ENCODE results near the gene CAMTA1.

The CAMTA1 gene

GRCh38 chr1:7558041-7558461 lies 772.8 kb downstream of the CAMTA1 start:
- no peak for DNase-seq (ENCODE audit: low spot score)

GRCh38 chr1:7558481-7558880 lies 773.2 kb downstream of the CAMTA1 start:
- DNase-seq (ENCODE audit: low spot score): no peak

GRCh38 chr1:7558921-7559869 lies 773.9 kb downstream of the CAMTA1 start:
- DNase-seq (ENCODE audit: low spot score): peak; percentile 63

- no peak for DNase-seq (ENCODE audit: low spot score)
Measured at GRCh38 chr1:7560128-7560527, 774.9 kb downstream of the CAMTA1 start.

- no peak for DNase-seq (ENCODE audit: low spot score)
Measured at GRCh38 chr1:7560601-7561181, 775.4 kb downstream of the CAMTA1 start.

DNA sequence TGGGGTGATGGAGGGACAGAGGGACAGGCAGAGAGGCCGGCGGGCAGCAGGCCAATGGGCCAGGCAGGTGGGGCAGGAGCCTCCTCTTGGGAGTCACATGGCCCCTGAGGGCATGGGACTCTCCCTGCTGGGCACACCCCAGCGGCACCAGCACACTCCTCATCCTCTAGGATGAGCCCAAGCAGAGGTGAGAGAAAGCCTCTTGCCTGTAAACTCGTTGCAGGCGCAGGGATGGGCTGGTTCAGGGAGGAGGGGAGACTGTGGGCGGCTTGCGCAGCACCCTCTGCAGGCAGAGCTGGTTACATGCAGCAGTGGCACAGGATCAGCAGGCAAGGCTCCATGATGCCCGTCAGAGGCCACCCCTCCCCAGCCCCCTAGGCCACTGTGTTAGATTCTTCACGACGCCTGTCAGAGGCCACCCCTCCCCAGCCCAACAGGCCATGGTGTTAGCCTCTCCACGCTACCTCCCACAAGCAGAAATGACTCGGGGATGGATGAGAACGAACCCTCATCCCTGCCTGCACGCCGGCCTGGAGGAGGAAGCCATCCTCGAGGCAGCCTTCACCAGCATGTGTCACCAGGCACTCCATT lies 776.2 kb downstream of the CAMTA1 start:
- peak; percentile 67 for DNase-seq (ENCODE audit: low spot score)

DNA sequence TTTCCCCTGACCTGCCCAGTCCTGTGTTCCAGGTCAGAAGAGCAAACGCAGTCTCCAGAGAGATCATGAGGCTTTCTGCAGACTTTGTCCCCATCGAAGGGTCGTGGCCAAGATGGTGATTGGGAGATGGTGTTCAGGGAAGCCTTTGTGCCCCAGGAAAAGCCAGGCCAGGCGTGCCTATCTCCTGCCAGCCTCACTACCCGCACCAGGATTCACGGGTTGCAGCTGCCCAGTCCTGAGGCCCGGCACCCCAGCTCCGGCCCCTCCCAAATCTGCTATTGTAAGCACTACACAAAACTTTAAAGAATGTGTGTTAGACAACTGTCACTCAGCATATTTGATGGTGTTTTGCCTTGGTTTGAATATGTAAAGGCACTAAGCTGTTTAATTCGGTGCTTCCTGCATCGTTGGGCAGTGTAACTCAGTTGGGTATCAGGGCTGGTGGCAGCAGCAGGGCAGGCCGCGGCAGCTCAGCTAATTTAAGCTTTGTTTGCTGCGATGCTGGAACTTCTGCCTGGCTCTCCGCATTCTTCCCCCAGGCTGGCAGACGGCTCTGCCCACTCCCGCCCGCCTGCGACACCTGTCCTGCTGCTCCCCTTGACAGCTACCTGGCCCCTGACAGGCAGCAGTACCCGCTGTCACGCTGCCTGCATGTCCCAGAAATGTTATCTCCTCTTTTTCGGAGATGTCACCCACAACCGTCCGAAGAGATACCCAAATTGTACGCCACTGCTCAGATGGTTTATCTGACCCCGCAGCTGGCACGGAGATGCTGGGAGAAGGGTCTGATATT lies 776.9 kb downstream of the CAMTA1 start:
- DNase-seq (ENCODE audit: low spot score): no peak

- no peak for DNase-seq (ENCODE audit: low spot score)
Measured at GRCh38 chr1:7562729-7563605, 777.7 kb downstream of the CAMTA1 start.

- DNase-seq (ENCODE audit: low spot score): no peak
Measured at GRCh38 chr1:7564137-7564536, 778.9 kb downstream of the CAMTA1 start.

- DNase-seq (ENCODE audit: low spot score): no peak
Measured at GRCh38 chr1:7565099-7565750, 780.0 kb downstream of the CAMTA1 start.

- DNase-seq (ENCODE audit: low spot score): no peak
Measured at GRCh38 chr1:7566417-7567375, 781.4 kb downstream of the CAMTA1 start.

DNA sequence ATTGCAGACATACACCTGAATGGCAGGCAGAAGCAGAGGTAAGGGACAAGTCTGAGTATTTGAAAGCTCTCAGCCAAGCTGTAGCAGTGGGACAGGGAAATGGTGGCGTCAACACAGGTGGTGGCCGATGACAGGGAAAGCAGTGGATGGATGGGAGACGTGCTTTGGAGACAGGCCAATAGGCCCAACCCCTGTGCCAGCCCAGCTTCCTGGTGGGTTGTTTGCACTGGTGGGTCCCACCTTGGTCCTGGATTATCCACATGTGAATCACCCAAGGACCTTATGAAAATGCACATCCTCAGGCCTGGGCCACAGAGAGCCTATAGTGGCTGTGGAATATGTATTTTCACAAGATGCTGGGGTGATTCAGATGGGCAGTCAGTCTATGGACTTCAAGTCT lies 782.1 kb downstream of the CAMTA1 start:
- no peak for DNase-seq (ENCODE audit: low spot score)

DNA sequence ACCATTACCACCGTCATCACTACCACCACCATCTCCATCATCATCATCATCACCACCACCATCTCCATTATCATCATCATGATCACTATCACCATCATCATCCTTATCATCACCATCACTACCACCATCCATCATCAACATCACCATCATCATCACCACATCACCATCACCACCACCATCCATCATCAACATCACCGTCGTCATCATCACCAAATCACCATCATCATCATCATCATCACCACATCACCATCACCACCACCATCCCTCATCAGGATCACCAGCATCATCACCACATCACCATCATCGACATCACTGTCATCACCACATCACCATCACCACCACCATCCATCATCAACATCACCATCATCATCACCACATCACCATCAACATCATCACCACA lies 782.8 kb downstream of the CAMTA1 start:
- no peak for DNase-seq (ENCODE audit: low spot score)

GRCh38 chr1:7568901-7569524 lies 783.8 kb downstream of the CAMTA1 start:
- no peak for DNase-seq (ENCODE audit: low spot score)

DNA sequence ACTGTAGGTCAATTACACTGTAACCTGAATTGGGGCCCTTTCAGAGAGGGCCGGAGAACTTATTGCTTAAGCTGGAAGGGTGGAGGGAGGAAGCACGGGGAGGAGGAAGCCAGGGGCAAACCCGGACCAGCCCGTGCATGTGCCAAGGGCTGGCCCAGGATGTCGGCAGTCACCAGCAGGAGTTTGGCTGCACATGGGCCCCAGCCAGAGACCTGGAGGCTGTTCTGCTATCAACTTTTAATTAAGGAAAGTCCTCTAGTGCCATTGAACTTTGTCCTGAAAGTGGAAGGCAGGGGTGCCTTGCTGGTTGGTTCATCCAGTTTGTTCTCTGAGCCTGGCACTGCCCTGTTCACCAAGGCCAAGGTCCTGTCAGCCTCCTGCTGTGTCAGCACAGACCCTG lies 785.1 kb downstream of the CAMTA1 start:
- no peak for DNase-seq (ENCODE audit: low spot score)

DNA sequence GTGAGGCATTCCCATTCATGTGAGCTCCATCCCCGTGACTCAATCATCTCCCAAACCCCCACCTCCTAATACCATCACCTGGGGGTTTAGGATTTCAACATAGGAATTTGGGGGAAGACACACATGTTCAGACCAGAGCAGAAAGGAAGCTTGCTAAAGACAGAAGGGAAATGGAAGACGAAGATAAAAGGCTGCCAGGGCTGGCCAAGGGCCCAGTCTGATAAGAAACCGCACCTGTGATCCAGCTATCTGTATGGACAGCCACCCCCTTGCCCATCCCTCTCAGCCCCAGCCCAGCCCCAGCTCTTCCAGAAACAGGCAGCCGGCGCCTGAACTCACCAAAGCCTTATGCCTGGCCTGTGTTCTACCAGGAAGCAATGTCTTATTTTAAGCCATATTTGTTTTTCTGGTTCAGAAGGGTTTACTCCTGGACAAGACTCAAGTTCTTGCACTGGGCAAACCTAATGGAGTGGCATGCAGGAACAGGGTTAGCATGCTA lies 787.4 kb downstream of the CAMTA1 start:
- no peak for DNase-seq (ENCODE audit: low spot score)

DNA sequence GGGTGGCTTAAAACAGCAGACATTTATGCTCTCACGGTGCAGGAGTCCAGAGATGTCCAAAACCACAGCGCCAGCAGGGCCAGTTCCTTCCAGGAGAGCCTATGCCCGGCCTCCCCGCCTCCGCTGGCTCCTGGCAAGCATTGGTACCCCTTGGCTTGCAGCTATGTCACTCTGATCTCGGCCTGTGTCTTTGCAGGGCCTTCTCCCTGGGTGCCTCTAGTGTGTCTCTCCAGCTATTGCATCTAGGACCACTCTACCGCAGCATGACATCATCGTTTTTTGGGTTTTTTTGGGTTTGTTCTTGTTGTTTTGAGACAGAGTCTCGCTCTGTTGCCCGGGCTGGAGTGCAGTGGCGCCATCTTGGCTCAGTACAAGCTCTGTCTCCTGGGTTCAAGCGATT lies 788.2 kb downstream of the CAMTA1 start:
- no peak for DNase-seq (ENCODE audit: low spot score)

DNA sequence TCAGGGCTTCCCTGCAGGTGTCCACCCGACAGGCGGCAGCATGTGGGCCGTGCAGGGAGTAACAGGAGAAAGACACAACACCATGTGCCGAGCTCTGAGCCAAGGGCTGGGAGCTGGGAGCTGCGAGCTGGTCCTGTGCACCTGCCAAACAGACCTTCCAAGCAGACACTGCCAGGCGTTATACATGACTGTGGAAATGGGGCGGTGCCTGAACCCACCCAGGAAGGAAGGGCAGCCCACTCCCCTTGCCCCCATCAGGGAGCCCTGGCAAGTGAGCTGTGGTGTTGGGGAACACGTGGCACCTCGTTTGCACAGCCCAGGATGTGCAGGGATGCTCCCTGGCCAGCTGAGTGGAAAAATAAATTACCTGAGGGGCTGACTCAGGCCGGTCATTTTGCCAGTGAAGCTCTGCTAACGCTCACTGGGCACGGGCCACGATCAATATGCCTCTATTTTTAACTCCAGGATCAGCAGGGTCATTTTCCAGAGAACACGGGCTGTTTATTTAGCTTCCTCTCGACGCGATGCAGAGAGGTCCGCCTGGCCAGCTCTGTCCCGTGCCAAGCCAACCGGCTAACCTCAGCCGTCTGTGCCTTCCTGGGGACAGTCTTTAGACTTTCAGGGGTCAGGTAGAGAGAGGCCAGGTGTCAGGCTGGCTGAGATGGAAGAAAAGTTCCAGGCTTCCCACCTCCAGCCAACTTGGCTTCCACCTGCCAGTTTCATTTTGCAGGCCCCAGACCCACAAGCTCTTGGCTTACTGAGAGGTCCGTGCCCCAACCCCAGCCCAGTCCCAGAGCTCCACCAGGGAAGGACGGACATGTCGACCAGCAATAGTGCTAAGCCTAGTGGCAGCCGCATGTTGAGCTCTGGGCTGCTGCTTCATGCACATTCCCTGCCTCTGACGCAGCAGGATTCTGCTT lies 789.1 kb downstream of the CAMTA1 start:
- no peak for DNase-seq (ENCODE audit: low spot score)
